Panc1 (cell line): ENCODE data around the gene PRKAG3.

Experiments
- POLR2AphosphoS5 ChIP-seq: IDR thresholded peaks from 2 replicates; pipeline ENCODE4 v1.6.1; 2012; ENCODE audit warnings: mild to moderate bottlenecking, low read depth, low read length, moderate library complexity
- TF ChIP-seq, protein P1 (sequence below): fragments of 450-650 bp; IDR thresholded peaks from 2 replicates; pipeline ENCODE4 v1.5.1; 2017; ENCODE audit warnings: mild to moderate bottlenecking

DNA sequence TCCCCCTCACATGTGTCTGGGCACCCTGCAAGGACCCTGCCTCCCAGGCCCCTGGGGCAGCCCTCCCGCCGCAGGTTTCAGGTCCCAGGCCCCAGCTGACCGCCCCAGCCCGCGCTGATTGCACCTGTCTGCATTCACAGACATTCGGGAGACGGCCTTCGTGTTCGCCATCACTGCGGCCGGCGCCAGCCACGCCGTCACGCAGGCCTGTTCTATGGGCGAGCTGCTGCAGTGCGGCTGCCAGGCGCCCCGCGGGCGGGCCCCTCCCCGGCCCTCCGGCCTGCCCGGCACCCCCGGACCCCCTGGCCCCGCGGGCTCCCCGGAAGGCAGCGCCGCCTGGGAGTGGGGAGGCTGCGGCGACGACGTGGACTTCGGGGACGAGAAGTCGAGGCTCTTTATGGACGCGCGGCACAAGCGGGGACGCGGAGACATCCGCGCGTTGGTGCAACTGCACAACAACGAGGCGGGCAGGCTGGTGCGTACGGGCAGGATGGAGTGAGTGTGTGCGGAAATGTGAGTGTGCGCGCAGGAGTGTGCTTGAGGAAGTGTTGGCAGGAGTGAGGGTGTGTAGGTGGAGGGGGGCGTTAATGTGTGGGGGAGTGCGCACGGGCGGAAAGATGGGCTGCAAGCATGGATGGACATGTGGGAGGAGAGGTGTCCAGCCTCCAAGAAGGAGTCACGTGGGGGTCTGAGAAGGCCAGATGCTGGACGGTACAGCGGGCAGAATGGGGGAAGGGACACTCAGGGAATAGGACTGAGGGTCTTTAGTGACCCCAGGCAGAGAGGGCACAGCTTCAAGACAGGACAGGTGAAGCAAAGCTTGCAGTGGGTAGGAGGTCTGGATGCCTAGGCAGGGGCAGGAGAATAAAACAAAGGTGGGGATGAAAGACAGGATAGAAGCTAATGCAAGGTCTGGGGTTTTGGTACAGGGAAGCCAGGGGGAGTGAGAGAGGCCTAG is 40.0 kb upstream of the PRKAG3 start:
- TF ChIP-seq, protein P1, sequence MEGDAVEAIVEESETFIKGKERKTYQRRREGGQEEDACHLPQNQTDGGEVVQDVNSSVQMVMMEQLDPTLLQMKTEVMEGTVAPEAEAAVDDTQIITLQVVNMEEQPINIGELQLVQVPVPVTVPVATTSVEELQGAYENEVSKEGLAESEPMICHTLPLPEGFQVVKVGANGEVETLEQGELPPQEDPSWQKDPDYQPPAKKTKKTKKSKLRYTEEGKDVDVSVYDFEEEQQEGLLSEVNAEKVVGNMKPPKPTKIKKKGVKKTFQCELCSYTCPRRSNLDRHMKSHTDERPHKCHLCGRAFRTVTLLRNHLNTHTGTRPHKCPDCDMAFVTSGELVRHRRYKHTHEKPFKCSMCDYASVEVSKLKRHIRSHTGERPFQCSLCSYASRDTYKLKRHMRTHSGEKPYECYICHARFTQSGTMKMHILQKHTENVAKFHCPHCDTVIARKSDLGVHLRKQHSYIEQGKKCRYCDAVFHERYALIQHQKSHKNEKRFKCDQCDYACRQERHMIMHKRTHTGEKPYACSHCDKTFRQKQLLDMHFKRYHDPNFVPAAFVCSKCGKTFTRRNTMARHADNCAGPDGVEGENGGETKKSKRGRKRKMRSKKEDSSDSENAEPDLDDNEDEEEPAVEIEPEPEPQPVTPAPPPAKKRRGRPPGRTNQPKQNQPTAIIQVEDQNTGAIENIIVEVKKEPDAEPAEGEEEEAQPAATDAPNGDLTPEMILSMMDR, result no peak
- no peak for TF ChIP-seq POLR2AphosphoS5
